GM19238 (cell line): Measurements from ENCODE around the gene TGFBR1.

Experiments
- DNase-seq: peaks from one replicate; pipeline ENCODE4 v3.0.0; 2011; ENCODE audit warnings: low spot score; ENCODE audit not compliant: insufficient read length

The TGFBR1 gene

DNA sequence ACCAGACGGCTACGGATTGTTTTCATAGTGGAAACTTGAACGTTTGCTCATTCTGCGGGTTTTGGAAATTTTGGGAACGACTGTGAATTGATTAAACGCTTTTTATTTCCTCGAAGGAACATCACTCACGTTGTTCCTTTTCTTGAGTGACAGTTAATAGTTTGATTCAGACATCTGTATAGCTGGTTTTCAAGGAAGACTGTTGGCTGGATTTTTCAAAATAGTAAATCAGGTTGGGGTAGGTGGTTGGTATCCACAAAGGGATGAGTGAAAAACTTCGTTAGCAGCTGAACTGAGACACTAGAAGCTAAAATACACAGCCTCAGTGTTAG is 1.1 kb downstream of the TGFBR1 start:
- no peak for DNase-seq

DNA sequence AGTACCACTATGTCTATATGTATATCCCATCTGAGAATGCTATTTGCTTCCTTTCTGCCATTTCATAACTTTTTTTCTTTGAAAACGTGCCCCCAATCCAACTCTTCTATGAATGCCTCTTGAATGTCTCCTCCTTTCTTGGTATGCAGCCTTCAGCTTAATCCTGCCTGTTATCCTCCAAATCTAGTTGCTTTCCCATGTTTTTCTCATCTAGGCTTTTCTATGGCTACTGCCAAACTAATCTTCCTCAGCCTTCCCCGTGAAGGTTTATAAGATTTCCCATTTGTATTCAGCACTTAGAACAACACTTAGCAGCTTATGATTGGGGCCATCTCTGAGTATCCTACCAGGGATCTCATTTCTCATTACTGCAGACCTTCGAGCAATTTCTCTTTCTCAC is 2.5 kb downstream of the TGFBR1 start:
- no peak for DNase-seq

DNA sequence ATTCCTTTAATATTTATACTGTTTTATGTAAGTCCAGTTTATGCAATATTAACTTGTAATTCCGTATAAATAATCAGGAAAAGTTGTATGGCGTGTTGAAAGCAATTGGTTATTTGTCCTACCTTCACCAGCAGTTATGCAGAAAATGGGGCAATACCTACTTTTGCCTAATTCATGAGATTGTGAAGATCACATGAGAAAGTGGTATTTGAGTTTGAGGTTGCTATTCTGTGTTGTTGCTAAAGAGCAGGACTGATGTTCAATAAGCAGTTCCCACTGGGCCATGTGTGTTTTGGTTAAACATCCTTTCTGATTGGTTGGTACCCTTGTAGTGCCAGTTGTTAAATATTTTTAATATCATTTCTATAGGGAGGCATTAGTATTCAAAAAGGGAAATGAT is 3.2 kb downstream of the TGFBR1 start:
- DNase-seq = no peak

DNA sequence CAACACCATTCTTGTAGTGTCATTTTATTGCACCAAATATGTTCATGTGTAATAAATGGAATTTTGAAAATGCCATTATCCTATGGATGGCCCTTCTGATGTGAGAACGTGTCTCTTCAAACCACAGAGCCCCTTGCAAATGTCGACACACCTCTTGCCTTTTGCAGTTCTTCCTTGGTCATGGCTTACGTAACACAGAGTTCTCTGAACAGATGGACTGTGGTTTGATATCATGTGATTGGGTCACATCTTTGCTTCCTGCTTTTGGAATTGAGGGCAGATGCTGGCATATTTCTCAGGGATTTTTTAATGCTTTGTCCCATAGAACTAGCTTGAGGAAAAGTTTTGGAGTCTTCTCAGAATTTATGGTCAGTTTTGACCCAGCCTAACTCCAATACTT is 4.6 kb downstream of the TGFBR1 start:
- DNase-seq = no peak

DNA sequence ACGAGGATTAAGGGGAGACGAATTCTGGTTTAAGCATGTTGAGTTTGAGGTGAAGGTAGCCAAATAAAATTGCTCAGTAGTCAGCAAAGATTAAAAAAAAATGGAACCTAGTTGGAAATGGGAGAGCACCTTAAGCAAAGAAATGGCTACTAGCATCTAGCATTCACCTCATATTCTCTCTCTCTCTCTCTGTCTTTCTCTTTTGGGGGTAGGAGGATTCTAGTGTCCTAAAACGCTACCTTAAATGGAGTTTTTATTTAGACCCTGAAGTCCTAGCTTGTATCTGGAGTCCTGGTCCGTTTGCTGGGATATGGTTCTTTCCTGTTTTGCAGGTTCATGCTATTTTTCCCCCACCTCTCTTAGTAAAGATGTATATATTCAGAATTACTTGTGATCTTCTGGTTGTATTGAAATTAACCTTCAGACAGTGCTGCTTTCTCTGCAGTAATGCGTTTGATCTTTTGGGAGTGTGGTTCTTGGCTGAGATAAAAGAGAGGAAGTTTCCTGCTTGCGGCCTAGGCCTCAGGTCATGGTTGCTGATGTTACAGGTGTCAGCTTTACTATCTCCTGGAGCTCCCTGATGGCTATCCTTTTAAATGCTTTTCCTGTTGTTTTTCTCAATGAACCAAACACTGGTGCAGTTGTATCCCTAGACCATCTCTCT is 8.0 kb downstream of the TGFBR1 start:
- DNase-seq = no peak

DNA sequence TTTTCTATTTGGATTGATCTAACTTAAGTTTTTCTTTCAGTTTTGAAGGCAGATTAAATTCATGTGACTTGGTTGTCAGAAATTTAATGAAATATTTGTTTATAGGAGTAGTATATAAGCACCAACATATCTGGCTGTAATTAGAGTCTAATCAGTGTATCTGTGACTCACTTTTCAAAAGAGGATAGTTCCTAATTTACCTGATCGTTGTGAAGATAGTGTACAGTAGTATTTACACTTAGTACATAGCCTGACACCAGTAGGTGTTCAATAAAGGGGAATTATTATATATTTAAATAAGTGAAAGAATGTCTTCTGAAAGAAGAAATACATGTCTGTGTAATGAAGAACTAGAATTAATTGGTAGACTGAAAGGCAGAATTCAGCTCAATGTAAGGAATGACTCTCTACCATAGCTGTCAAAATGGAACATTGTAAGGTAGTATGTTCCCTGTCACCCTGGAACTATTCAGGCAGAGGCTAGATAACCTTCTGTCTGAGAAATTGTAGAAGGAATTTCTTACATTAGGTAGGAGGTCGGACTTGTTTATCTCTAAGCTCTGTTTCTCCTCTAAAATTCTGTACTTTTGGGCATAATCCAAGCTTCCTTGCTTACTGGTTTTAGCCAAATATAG is 8.6 kb downstream of the TGFBR1 start:
- DNase-seq = no peak

DNA sequence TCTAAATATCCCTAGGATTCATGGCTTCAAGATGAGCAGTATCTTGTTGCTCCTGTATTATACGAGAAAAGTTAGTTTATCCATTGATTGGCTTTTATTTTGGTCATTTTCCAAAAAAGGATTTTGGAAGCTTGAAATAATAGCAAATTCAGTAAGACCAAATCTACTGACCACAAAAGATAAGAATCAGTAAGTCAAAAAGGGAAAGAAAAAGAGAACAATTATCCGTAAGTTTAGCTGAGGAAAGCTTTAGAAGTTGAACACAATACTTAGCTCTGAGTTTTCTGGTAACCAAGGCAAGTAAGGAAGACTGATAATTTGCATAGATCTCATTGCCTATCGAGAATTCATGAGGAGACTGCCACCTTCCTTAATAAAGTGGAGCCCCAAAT is 9.1 kb downstream of the TGFBR1 start:
- no peak for DNase-seq

DNA sequence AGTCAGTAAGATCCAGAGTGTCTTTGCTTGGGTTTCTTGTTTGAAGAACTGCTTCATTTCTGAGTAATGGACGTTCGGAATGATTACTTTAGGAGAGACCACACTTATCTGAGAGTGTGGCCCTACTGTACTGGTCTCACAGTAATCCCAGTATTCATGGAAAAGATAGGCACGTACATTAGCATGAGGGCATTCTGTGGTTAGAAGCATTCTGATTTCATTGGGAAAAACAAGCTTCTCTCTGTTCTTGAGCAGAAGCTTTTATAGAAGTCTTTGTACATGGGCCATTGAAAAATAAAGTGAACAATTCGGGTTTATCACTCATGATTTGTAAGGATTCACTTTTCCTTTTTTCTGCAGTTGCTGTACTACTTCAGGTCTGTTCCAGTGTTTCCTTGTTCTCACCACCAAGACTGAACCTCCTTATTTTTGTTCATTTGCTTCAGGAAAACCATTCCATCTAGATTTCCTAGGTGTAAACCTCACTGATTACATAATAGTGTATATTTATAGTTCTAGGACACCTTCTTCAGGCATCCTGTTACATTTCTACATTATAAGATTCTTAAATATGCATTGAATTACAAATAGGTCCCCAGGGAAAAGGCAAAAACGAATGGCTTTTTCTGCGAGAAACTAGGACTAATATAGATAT is 10.1 kb downstream of the TGFBR1 start:
- DNase-seq = no peak

DNA sequence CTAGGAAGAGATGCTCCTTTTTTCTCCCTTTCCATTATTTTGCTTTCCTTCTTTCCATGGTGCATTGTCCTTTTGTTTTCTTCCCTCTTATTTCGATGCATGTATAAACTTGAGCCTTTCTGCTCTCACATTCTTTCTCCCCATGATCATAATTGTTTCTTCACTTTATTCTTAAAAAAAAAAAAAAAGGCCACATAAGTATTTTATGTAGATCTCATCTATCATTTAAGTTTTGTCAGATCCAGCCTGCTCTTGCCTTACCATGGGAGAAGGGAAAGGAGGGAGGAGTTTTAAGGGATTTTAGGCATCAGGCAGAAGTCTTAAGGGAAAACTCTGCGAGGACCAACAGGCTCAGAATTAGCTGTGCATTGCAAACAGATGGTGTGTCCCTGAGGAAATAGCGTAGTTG is 11.1 kb downstream of the TGFBR1 start:
- DNase-seq = no peak

DNA sequence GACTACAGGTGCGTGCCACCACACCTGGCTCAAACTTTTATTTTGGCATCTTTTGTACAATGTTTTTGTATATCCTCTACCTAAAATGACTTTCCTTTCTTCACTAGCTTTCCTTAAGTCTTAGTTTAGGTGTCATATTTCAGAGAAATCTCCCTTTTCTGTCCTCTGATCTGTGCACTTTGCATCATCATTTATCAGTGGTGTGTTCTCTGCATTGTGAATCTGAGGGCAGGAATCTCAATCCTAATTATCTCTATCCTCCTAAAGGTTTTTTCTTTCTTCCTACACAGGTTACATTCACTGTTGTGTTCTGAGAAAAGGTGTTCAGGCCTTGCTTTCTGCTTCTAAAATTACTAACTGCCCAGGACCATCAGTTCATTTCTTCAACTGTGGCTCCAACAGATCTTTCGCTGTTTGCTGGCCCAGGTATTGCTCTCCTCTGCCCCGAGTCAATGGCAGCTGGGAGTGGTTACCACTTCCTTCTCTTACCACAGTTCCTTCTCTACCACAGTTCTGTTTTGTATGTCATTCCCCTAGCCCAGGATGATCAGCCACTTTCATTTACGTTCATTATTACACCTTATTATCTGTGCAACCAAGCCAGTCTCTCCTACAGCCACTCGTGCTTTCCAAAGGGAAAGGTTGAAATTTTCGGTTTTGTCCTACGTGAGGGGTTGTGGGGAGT is 14.0 kb downstream of the TGFBR1 start:
- peak; percentile 28 for DNase-seq

DNA sequence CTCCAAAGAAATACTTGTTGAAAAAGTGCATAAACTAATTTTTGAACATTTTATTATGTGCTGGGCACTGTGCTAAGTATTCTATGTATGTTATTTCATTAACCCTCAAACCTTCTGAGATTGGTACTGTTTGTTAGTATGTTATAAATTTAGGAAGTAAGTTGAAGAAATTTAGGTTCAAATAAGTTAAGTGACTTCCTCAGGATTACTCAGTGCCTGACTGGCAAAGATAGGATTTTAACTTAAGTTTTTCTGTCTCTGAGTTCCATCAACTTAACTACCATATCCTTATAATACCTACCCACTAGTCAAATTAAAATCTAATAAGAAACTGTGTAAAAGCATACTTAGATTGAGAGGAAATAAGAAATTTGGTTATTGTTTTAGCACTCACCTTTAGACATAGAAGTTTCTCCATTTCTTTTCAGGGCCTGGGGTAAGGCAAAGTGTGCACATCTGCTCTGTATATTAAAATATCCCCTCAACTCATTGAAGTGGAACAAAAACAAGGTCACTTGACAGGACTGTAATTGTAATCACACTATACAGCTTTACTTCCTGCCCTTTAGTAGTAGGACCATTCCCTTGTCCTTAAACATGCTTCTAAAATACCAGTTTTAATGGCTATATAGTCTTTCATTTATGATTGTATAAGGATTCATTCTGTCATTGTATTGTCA is 15.2 kb downstream of the TGFBR1 start:
- DNase-seq = no peak

DNA sequence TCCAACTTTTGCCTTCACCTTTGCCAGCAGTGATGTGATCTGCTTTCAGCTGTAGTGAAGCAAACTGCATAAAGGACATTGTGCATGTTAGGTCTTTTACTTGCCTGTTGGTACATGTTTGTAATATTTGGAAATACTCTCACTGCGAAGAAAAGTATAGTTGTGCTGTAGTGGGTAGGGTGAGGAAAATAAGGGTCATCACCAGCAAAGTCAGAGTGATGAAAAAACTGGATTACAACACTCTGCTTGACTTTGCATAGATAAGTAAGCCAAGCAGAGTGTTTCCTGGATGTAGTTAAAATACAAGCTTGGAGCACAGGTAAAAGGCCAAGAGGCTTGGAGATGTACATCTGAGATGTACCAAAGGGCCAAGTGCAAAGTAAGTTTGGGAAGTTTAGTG is 16.7 kb downstream of the TGFBR1 start:
- DNase-seq = no peak

DNA sequence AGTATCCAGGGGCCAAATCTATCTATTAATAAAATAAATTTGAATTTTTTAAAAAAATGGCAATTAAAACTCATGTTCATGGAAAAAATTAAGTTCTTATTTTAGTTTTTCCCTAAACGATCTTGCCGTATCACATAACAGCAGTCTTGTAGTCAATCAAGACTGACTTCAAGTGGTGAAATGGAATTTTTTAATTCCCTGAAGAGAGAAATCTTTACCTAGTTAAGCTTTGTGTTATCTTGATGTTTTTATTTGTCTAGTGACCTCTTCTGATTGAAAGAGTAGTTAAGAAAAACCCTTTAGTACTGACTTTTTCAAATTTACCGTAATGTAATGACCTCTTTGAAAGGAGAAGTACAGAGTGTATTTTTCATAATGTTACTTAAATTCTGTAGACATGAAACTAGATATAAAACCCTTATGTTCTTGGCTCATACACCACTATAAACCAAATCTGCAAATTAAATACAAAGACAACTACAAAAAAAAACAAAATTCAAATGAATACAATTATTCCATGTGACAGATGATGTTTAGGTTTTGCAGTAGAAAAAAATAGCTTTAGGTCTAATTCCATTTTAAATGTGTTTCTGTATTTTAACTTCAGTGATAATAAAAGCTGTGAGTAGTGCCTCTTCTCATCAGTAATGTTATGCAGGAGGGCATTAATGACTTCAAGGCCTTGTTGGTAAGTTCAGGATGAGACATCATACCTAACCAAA is 19.8 kb downstream of the TGFBR1 start:
- DNase-seq = no peak

DNA sequence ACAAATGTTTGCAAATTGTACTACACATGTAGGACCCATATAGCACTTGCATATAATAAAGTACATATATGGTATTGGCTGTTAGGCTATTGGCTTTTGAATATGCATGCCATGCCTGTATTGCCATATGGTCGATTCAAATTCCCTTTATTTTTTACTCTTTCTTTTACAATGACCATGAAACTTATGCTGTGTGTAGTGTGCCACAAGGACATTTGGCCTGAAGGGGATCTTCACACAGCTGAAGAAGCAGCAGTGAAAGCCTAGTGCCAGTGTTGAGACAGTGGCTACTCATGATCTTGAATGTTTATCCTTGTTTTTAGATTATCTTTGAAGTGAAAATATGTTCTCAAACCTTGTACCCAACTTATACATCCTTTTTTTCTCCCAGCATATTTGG is 20.5 kb downstream of the TGFBR1 start:
- DNase-seq = no peak

DNA sequence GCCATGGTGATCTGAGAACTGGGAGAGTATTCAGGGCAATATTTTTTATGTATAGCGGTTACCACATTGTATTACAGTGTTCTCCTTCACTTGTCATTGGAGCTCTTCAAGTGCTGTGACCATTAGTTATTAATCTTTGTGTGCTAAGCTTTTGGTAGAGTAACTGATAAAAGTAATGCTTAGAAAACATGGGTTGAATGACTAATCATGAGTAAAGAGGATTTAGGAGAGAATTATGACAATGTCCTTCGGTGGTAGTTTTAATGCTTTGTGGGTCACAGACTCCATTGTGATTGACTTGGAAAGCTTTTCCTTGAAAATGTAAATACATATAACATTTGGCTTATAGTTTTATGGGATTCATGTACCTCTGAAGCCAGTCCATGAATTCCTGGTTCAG is 21.4 kb downstream of the TGFBR1 start:
- DNase-seq = no peak

DNA sequence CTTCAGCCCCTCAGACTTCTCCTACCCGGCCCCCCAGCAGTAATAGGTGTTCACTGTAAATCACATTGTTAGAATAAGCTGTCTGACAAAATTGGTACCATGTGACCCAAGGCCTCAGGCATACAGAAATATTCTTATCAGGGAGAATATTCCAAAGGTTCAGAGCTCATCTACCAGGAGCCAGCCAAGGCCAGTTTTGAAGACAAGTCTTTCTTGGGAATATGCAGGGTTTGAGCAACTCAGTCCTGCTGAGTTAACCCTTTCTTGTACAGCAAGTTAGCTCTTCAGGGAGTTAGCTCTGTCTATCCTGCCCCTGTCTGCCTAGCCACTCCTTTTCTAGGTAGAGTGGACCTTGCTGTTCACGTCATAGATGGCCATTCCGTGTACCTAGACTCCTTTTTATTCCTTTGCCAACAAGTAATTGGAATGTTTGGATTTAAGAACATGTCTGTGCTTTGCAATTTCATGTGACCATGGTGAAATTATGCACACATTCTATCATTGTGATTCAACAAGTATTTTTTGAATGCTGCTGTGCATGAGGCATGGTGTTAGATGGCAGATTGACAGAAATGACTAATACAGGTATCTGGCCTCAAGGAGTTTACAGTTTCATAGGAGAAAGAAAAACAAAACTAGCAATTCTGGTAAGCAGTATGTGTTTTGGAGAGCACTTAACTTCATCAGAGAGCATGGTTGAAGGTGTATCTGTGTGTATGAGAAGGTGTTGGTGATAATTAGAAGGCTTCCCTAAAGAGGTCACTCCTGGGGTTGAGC is 22.6 kb downstream of the TGFBR1 start:
- DNase-seq = no peak

DNA sequence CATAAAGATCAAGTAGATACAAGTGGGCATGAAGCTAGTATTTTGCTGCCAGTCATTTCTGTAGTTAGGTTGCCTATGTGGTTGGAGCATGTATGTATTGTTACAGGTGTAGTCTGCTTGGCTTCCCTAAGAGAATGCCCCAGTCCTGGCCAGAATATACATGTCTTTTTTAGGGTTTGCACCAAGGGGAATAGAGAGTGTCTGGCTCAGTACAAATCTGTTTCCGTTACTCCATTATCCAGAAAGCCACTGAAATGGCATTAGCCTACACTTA is 23.2 kb downstream of the TGFBR1 start:
- DNase-seq = no peak

DNA sequence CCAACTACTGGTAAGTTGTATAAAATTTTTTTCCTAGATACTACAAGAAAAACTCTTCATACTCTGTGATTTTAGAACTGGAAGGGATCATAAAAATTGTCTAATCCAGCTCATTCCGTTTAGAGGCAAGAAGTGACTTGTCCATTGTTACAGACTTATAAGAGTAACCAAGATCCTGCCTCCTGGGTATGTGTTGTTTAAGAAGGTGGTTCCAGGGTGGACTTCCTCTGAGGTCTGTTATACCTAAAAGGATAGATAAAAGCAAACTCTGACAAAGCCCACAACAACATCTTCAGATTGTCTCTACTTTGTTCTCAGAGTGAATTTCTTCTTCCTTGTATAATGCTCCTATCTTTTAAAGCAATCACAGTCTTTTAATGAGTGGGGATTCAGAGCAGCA is 24.2 kb downstream of the TGFBR1 start:
- no peak for DNase-seq

DNA sequence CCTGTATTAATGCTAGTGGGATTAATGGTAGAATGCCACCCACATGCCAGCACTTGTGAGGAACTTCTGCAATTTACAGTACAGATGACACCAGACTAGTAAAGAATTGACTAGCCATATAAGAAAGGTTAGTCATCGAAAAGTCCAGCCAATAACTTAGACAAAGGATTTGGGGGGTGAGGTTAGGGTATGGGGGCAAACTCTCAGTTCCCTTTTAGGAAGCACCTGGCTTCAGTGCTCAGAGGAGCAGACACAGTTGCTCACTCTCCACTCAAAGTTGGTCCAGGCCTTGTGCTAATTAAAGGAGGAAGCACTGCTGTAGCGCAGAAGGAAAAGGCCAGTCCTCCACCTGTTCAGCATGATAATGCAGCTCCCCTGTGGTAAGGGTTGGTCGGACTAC is 25.2 kb downstream of the TGFBR1 start:
- DNase-seq = peak; percentile 19

DNA sequence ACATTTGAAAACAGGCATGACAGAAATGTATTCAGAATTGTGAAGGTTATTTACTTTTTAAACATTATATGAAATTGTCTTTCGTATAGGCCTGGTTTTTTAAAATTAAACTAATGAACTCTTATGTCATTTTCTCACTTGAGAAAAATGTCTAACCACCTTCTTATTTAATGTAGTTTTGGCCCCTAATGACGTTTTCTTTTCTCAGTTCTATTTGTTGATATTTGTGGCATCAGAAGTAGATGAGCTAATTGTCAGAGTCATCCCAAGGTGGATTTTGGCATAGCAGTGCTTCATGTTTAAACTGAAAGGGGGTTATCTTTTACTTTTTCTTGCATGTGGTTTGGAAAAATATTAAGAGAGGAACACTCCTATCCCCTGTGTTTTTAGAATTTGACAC is 28.2 kb downstream of the TGFBR1 start:
- DNase-seq = no peak

DNA sequence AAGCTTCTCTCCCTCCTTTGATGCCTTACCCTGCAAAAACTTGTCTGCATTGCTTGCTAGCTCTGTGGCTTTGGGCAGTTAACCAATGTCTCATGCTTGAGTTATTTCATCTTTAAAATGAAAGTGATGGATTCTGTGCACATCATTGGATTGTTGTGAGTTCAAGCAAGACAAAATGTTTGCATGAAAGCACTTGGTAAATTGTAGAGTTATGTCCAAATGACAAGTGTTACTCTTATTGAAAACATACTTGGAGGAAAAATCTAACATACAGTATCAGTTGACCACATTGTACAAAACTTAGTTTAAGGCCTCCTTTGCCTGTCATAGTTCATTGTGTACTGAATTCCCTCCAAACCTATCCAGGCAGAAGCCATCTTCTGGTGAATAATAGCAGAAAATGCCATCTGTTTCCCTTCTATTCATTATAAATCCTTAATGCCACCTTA is 30.0 kb downstream of the TGFBR1 start:
- DNase-seq = no peak
